GM23338 (cell line): ENCODE data around the gene SH2D3C. TPM values are rescaled to one million over a fixed set of nuclear protein-coding genes. Genes with fewer than 3 reads are reported as not detected.

Source experiments
- ATAC-seq: fragments of 200-7000 bp; cut with Tn5 transposase; 3 replicates; pipeline ENCODE4 v1.9.1; 2020
- DNase-seq: peaks from one replicate; pipeline ENCODE4 v3.0.0-alpha.2; 2015; ENCODE audit warnings: low spot score
- H2AFZ ChIP-seq: fragments of 200-600 bp; sonication (generic); 2 replicates; pipeline ENCODE4 v1.8.0; 2016; ENCODE audit warnings: antibody characterized with exemption, mild to moderate bottlenecking, moderate library complexity
- H3F3A ChIP-seq: fragments of 200-600 bp; sonication (generic); replicated peaks from 2 replicates; pipeline ENCODE4 v1.8.0; 2017; ENCODE audit warnings: antibody characterized with exemption, mixed run types, low read depth
- H3K27ac ChIP-seq: fragments of 200-600 bp; sonication (generic); 2 replicates; pipeline ENCODE4 v1.6.1; 2016; ENCODE audit warnings: low read depth
- H3K27me3 ChIP-seq: fragments of 200-600 bp; sonication (generic); 2 replicates; pipeline ENCODE4 v1.8.0; 2016; ENCODE audit warnings: mild to moderate bottlenecking, mixed run types, moderate library complexity; ENCODE audit not compliant: insufficient read depth
- H3K36me3 ChIP-seq: fragments of 200-600 bp; sonication (generic); 2 replicates; pipeline ENCODE4 v1.8.0; 2016; ENCODE audit warnings: mild to moderate bottlenecking; ENCODE audit not compliant: insufficient read depth
- H3K4me1 ChIP-seq: fragments of 200-600 bp; sonication (generic); 2 replicates; pipeline ENCODE4 v1.8.0; 2016; ENCODE audit warnings: mild to moderate bottlenecking, moderate library complexity; ENCODE audit not compliant: insufficient read depth
- H3K4me2 ChIP-seq: fragments of 200-600 bp; sonication (generic); 2 replicates; pipeline ENCODE4 v1.7.1; 2017; ENCODE audit warnings: mixed run types
- H3K4me3 ChIP-seq: fragments of 200-600 bp; sonication (generic); 2 replicates; pipeline ENCODE4 v1.6.1; 2016; ENCODE audit warnings: mixed run types
- H3K79me2 ChIP-seq: fragments of 200-600 bp; sonication (generic); replicated peaks from 2 replicates; pipeline ENCODE4 v1.8.0; 2017; ENCODE audit warnings: mild to moderate bottlenecking; ENCODE audit not compliant: insufficient read depth
- H3K9me2 ChIP-seq: fragments of 200-600 bp; sonication (generic); 2 replicates; pipeline ENCODE4 v1.8.0; 2017; ENCODE audit not compliant: insufficient read depth
- H4K20me1 ChIP-seq: fragments of 200-600 bp; sonication (generic); replicated peaks from 2 replicates; pipeline ENCODE4 v1.8.0; 2017; ENCODE audit warnings: mild to moderate bottlenecking; ENCODE audit not compliant: insufficient read depth
- H3K27ac Mint-ChIP-seq: 2 replicates; pipeline ENCODE4 v1.8.0; 2020; ENCODE audit warnings: inconsistent platforms, mild to moderate bottlenecking, moderate library complexity, mixed read lengths
- H3K27me3 Mint-ChIP-seq: 3 replicates; pipeline ENCODE4 v1.8.0; 2022; ENCODE audit warnings: low read depth, mild to moderate bottlenecking, moderate library complexity, mixed read lengths, inconsistent platforms; ENCODE audit not compliant: insufficient read depth, poor library complexity
- H3K36me3 Mint-ChIP-seq: 3 replicates; pipeline ENCODE4 v1.8.0; 2021; ENCODE audit warnings: low read depth, mild to moderate bottlenecking, inconsistent platforms, moderate library complexity, mixed read lengths
- H3K4me1 Mint-ChIP-seq: 3 replicates; pipeline ENCODE4 v1.8.0; 2020; ENCODE audit warnings: mild to moderate bottlenecking, inconsistent platforms, mixed read lengths
- H3K4me3 Mint-ChIP-seq: 3 replicates; pipeline ENCODE4 v1.8.0; 2021; ENCODE audit warnings: moderate library complexity, mild to moderate bottlenecking, inconsistent platforms, mixed read lengths
- H3K9me3 Mint-ChIP-seq: 3 replicates; pipeline ENCODE4 v1.8.0; 2020; ENCODE audit warnings: moderate library complexity, mild to moderate bottlenecking, inconsistent platforms, mixed read lengths
- EZH2phosphoT487 ChIP-seq: fragments of 200-600 bp; sonication (generic); IDR thresholded peaks from one replicate; pipeline ENCODE4 v1.8.1; 2018; ENCODE audit warnings: antibody characterized with exemption; ENCODE audit not compliant: unreplicated experiment
- STAT1 ChIP-seq: IDR thresholded peaks from one replicate; pipeline ENCODE4 v1.6.1; 2016; ENCODE audit warnings: antibody characterized with exemption; ENCODE audit not compliant: unreplicated experiment
- microRNA-seq: library from miRNA; unstranded; fragments of <30 nt; microRNA quantifications from one replicate; pipeline ENCODE4, GENCODE V29; 2017
- polyA plus RNA-seq: library from polyadenylated mRNA; unstranded; fragments of >200 nt; fragmentation: Nextera tagmentation; extraction: Ambion mirVana; gene quantifications from 2 replicates; pipeline ENCODE4 v1.2.1, GENCODE V29; 2016
- total RNA-seq: library from RNA; depleted of rRNA; stranded (reverse); fragments of >200 nt; shearing (Covaris generic); gene quantifications from 2 replicates; pipeline ENCODE4 v1.2.3, GENCODE V29; 2014; rRNA removed
- TF ChIP-seq, protein P1 (sequence below), 2 experiments: fragments of 200-600 bp in 1 of 2; sonication (generic) in 1 of 2; conservative IDR thresholded peaks; 2 replicates each; pipeline versions ENCODE4 v1.5.1 to v1.6.1; 2016 to 2017; ENCODE audit warnings: antibody characterized with exemption in 2 of 2, low read depth in 2 of 2, mild to moderate bottlenecking in 2 of 2, moderate library complexity in 1 of 2
- TF ChIP-seq, protein P2 (sequence below): IDR thresholded peaks from 2 replicates; pipeline ENCODE4 v1.6.1; 2016; ENCODE audit warnings: antibody characterized with exemption
- TF ChIP-seq, protein P3 (sequence below): fragments of 250-450 bp; sonication (Bioruptor Pico); IDR thresholded peaks from 2 replicates; pipeline ENCODE4 v1.5.0; 2020; ENCODE audit warnings: mild to moderate bottlenecking, moderate library complexity

Gene SH2D3C
- total and polyA plus RNA-seq, 2 experiments from 2014 or later, result 4.2 to 4.5 TPM

DNA sequence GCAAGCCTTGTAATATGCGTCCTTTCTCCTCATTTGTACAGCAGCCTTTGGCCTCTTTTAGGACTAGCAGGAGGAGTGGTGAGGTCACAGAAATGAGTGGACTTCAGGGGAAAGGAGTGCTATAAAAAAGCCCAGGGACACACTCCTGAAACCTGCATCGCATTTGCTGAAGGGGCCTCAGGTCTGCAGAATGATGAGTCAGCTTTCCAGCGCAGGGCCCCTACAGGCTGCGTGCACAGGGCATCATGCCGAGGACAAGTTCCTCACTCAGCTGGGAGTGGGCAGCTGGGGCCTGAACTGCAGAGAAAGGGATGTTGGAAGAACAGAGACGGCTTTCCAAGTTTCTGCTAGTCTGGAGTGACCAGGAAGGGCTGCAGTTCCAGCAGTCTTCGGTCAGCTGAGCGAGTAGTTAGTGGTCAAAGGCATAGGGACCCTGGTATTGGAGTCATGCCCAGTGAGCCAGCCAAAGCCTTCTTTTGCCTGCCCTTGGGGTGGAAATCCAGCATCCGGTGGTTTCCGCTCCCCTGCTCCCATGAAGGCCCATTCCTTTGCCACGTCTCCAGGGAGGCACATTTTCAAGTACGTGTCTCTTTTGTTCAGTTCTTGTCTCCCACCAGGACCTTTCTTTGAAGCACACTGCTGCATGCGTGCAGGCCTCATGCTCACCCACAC lies 89.0 kb downstream of the SH2D3C start:
- Histone ChIP-seq H2AFZ (no peak overlapping the region), H3K4me2 (no peak overlapping the region), H3K4me1 (no peaks in the 10 kb centered on the region), H4K20me1 (0 out of 2 replicates have a peak, but pooled peaks cover 3% of the 10 kb centered on the region), H3K27me3 (no peaks in the 10 kb centered on the region), H3K4me3 (no peak overlapping the region), H3K36me3 (no peaks in the 10 kb centered on the region), H3K27ac (no peak overlapping the region), H3K79me2 (no peaks in the 10 kb centered on the region), H3K9me2 (peaks cover 3% of the 10 kb centered on the region; the same call in 1 of the 2 replicates), H3F3A (no peaks in the 10 kb centered on the region)
- no peak overlapping the region for H3K27ac Mint-ChIP-seq
- no peak overlapping the region for H3K4me3 Mint-ChIP-seq
- TF ChIP-seq, protein P1, sequence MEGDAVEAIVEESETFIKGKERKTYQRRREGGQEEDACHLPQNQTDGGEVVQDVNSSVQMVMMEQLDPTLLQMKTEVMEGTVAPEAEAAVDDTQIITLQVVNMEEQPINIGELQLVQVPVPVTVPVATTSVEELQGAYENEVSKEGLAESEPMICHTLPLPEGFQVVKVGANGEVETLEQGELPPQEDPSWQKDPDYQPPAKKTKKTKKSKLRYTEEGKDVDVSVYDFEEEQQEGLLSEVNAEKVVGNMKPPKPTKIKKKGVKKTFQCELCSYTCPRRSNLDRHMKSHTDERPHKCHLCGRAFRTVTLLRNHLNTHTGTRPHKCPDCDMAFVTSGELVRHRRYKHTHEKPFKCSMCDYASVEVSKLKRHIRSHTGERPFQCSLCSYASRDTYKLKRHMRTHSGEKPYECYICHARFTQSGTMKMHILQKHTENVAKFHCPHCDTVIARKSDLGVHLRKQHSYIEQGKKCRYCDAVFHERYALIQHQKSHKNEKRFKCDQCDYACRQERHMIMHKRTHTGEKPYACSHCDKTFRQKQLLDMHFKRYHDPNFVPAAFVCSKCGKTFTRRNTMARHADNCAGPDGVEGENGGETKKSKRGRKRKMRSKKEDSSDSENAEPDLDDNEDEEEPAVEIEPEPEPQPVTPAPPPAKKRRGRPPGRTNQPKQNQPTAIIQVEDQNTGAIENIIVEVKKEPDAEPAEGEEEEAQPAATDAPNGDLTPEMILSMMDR (conservative IDR thresholded peaks at IDR 0.05; ENCODE audit: low read depth in 2 of 2), result no peak
- no peak for TF ChIP-seq EZH2phosphoT487
- no peak for TF ChIP-seq STAT1
- TF ChIP-seq, protein P2, sequence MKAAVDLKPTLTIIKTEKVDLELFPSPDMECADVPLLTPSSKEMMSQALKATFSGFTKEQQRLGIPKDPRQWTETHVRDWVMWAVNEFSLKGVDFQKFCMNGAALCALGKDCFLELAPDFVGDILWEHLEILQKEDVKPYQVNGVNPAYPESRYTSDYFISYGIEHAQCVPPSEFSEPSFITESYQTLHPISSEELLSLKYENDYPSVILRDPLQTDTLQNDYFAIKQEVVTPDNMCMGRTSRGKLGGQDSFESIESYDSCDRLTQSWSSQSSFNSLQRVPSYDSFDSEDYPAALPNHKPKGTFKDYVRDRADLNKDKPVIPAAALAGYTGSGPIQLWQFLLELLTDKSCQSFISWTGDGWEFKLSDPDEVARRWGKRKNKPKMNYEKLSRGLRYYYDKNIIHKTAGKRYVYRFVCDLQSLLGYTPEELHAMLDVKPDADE, result no peak
- TF ChIP-seq, protein P3, sequence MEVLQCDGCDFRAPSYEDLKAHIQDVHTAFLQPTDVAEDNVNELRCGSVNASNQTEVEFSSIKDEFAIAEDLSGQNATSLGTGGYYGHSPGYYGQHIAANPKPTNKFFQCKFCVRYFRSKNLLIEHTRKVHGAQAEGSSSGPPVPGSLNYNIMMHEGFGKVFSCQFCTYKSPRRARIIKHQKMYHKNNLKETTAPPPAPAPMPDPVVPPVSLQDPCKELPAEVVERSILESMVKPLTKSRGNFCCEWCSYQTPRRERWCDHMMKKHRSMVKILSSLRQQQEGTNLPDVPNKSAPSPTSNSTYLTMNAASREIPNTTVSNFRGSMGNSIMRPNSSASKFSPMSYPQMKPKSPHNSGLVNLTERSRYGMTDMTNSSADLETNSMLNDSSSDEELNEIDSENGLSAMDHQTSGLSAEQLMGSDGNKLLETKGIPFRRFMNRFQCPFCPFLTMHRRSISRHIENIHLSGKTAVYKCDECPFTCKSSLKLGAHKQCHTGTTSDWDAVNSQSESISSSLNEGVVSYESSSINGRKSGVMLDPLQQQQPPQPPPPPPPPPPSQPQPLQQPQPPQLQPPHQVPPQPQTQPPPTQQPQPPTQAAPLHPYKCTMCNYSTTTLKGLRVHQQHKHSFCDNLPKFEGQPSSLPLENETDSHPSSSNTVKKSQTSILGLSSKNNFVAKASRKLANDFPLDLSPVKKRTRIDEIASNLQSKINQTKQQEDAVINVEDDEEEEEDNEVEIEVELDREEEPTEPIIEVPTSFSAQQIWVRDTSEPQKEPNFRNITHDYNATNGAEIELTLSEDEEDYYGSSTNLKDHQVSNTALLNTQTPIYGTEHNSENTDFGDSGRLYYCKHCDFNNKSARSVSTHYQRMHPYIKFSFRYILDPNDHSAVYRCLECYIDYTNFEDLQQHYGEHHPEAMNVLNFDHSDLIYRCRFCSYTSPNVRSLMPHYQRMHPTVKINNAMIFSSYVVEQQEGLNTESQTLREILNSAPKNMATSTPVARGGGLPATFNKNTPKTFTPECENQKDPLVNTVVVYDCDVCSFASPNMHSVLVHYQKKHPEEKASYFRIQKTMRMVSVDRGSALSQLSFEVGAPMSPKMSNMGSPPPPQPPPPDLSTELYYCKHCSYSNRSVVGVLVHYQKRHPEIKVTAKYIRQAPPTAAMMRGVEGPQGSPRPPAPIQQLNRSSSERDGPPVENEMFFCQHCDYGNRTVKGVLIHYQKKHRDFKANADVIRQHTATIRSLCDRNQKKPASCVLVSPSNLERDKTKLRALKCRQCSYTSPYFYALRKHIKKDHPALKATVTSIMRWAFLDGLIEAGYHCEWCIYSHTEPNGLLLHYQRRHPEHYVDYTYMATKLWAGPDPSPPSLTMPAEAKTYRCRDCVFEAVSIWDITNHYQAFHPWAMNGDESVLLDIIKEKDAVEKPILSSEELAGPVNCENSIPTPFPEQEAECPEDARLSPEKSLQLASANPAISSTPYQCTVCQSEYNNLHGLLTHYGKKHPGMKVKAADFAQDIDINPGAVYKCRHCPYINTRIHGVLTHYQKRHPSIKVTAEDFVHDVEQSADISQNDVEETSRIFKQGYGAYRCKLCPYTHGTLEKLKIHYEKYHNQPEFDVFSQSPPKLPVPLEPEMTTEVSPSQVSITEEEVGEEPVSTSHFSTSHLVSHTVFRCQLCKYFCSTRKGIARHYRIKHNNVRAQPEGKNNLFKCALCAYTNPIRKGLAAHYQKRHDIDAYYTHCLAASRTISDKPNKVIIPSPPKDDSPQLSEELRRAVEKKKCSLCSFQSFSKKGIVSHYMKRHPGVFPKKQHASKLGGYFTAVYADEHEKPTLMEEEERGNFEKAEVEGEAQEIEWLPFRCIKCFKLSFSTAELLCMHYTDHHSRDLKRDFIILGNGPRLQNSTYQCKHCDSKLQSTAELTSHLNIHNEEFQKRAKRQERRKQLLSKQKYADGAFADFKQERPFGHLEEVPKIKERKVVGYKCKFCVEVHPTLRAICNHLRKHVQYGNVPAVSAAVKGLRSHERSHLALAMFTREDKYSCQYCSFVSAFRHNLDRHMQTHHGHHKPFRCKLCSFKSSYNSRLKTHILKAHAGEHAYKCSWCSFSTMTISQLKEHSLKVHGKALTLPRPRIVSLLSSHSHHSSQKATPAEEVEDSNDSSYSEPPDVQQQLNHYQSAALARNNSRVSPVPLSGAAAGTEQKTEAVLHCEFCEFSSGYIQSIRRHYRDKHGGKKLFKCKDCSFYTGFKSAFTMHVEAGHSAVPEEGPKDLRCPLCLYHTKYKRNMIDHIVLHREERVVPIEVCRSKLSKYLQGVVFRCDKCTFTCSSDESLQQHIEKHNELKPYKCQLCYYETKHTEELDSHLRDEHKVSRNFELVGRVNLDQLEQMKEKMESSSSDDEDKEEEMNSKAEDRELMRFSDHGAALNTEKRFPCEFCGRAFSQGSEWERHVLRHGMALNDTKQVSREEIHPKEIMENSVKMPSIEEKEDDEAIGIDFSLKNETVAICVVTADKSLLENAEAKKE (CRISPR knock-in tag), result no peak
- ATAC-seq (no peak), DNase-seq (no peak)
- H3K36me3 Mint-ChIP-seq, result peaks cover 28% of the 10 kb centered on the region
- H3K4me1 Mint-ChIP-seq, result no peaks in the 10 kb centered on the region
- H3K9me3 Mint-ChIP-seq, result no peaks in the 10 kb centered on the region
- peaks cover 7% of the 10 kb centered on the region for H3K27me3 Mint-ChIP-seq

Small RNAs within 50 kb of the gene (microRNA-seq; reads per million reads assigned to microRNA genes)
- gene MIR2861 (not detected), gene MIR3960 (not detected)

Other genes with a start within 250 kb of the SH2D3C start
- gene STXBP1, start 166.4 kb downstream of the SH2D3C start, total RNA-seq, result 48.6 and 76.4 TPM in 2 replicates
- gene STXBP1, start 166.4 kb downstream of the SH2D3C start, polyA plus RNA-seq, result 45.8 and 50.4 TPM in 2 replicates
- gene CFAP157, start 71.7 kb downstream of the SH2D3C start, total RNA-seq, result 0.17 TPM in 1 of 2 replicates, not detected in the other
- 0.55 and 0.78 TPM in 2 replicates for gene CFAP157, start 71.7 kb downstream of the SH2D3C start, polyA plus RNA-seq
- gene PTRH1, start 63.0 kb downstream of the SH2D3C start, total RNA-seq, result 9.5 and 15.1 TPM in 2 replicates
- gene PTRH1, start 63.0 kb downstream of the SH2D3C start, polyA plus RNA-seq, result 18.6 and 18.9 TPM in 2 replicates
- not detected in 2 replicates for gene TTC16, start 62.6 kb downstream of the SH2D3C start, total RNA-seq
- not detected in 2 replicates for gene TTC16, start 62.6 kb downstream of the SH2D3C start, polyA plus RNA-seq
- gene TOR2A, start 43.4 kb downstream of the SH2D3C start, total RNA-seq, result 21.1 and 23.5 TPM in 2 replicates
- 14.4 TPM in 2 replicates for gene TOR2A, start 43.4 kb downstream of the SH2D3C start, polyA plus RNA-seq
- 63.9 and 84.3 TPM in 2 replicates for gene CDK9, start 7.4 kb upstream of the SH2D3C start, total RNA-seq
- 49.7 and 58.5 TPM in 2 replicates for gene CDK9, start 7.4 kb upstream of the SH2D3C start, polyA plus RNA-seq
- 87.2 and 92.4 TPM in 2 replicates for gene FPGS, start 24.2 kb upstream of the SH2D3C start, total RNA-seq
- 40.7 and 43.5 TPM in 2 replicates for gene FPGS, start 24.2 kb upstream of the SH2D3C start, polyA plus RNA-seq
- 1.4 and 3.0 TPM in 2 replicates for gene ENG, start 76.0 kb upstream of the SH2D3C start, total RNA-seq
- 2.6 TPM in 2 replicates for gene ENG, start 76.0 kb upstream of the SH2D3C start, polyA plus RNA-seq
- 6.7 and 16.2 TPM in 2 replicates for gene AK1, start 99.0 kb upstream of the SH2D3C start, total RNA-seq
- 35.5 and 36.3 TPM in 2 replicates for gene AK1, start 99.0 kb upstream of the SH2D3C start, polyA plus RNA-seq
- 39.2 and 46.3 TPM in 2 replicates for gene ST6GALNAC6, start 120.9 kb upstream of the SH2D3C start, total RNA-seq
- gene ST6GALNAC6, start 120.9 kb upstream of the SH2D3C start, polyA plus RNA-seq, result 20.7 and 21.5 TPM in 2 replicates
- gene ST6GALNAC4, start 138.4 kb upstream of the SH2D3C start, total RNA-seq, result 35.3 and 39.1 TPM in 2 replicates
- gene ST6GALNAC4, start 138.4 kb upstream of the SH2D3C start, polyA plus RNA-seq, result 7.9 and 8.1 TPM in 2 replicates
- gene PIP5KL1, start 152.1 kb upstream of the SH2D3C start, total RNA-seq, result 7.5 and 13.4 TPM in 2 replicates
- gene PIP5KL1, start 152.1 kb upstream of the SH2D3C start, polyA plus RNA-seq, result 19.5 and 25.1 TPM in 2 replicates
- gene DPM2, start 159.2 kb upstream of the SH2D3C start, total RNA-seq, result 29.0 and 36.6 TPM in 2 replicates
- 92.2 and 92.4 TPM in 2 replicates for gene DPM2, start 159.2 kb upstream of the SH2D3C start, polyA plus RNA-seq
- gene EEIG1, start 202.3 kb upstream of the SH2D3C start, total RNA-seq, result 21.5 and 22.4 TPM in 2 replicates
- gene EEIG1, start 202.3 kb upstream of the SH2D3C start, polyA plus RNA-seq, result 11.2 and 11.5 TPM in 2 replicates